Dermis blood vessel endothelial cell (primary cell): Measurements from ENCODE around the gene TSSK3. TPM values are rescaled to one million over a fixed set of nuclear protein-coding genes. Genes with fewer than 3 reads are reported as not detected.

Experiments used
- DNase-seq: peaks from one replicate; pipeline ENCODE4 v3.0.0; 2010
- total RNA-seq: library from RNA; depleted of rRNA; stranded (reverse); fragments of >200 nt; gene quantifications from 2 replicates; pipeline ENCODE4 v1.2.3, GENCODE V29; 2014

Gene TSSK3, protein sequence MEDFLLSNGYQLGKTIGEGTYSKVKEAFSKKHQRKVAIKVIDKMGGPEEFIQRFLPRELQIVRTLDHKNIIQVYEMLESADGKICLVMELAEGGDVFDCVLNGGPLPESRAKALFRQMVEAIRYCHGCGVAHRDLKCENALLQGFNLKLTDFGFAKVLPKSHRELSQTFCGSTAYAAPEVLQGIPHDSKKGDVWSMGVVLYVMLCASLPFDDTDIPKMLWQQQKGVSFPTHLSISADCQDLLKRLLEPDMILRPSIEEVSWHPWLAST
- 0.14 TPM in 1 of 2 replicates, not detected in the other for total RNA-seq

DNA sequence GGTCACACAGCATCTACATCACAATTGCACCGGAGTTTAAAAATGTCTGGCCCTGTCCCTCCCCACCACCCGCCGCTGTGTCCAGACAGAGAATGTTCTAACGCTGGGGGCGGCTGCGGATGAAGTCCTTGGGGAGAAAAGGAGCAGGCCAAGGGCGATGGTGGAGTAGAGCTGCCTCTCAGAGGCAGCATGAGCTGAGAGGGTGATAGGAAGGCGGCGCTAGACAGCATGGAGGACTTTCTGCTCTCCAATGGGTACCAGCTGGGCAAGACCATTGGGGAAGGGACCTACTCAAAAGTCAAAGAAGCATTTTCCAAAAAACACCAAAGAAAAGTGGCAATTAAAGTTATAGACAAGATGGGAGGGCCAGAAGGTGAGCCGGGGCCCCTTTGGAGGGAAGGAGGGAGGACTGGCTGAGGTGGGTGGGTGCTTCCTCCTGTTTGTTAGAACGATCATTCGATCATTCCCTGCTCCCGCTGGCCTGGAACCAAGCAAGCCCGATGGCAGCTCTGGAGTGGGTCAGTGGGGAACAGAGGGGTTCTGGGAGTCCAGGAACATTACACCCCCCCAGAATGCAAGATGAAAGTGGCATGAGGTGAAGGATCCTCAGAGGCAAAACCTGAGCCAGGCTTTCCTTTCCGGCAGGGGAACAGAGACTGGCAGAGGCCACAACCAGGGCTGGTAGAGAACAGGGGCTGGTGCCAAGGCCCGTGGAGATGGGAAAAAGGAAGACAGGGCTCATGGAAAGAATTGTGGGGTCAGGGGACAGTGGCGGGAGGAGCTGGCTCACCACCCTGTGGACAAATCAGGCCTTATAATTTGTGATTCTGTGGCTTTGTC, at the start of gene TSSK3, which contains the start of gene FAM229A:
TSS of gene TSSK3 (plus strand) at position 66 of the 840 bp plus-strand sequence. CDS start at position 229, 163 bp downstream.
TSS of gene FAM229A (minus strand) at position 12 of the 840 bp plus-strand sequence. CDS start 394 bp downstream, outside the sequence.
- DNase-seq = no peak

- no peak for DNase-seq
Measured at GRCh38 chr1:32316903-32317277, 45.4 kb upstream of the TSSK3 start.

DNA sequence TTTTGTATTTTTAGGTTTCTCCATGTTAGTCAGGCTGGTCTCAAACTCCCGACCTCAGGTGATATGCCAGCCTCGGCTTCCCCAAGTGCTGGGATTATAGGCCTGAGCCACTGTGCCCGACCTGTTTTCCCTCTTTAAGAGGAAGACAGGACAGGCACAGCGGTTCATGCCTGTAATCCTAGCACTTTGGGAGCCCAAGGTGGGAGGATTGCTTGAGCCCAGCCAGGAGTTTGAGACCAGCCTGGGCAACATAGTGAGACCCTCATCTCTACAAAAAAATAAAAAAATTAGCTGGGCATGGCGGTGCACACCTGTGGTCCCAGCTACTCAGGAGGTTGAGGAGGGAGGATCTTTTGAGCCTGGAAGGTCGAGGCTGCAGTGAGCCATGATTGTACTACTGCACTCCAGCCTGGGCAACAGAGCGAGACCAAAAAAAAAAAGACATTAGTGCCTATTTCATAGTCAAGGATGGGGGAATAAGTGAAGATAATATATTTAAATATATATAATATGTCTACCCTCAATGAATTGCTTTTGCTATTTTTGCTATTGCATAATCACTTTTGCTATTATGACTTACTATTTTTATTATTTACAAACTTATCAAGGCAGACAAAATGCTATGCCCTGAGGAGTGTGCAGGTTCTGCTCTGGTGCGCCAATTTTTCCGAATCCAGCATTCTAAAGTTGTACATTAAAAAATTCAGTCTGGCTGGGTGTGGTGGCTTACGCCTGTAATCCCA, 44.0 kb upstream of the TSSK3 start:
- no peak for DNase-seq

- DNase-seq = no peak
Measured at GRCh38 chr1:32321712-32322291, 40.5 kb upstream of the TSSK3 start.

GRCh38 chr1:32327204-32327603, 35.1 kb upstream of the TSSK3 start:
- no peak for DNase-seq

- DNase-seq = no peak
Measured at GRCh38 chr1:32329931-32330466, 32.3 kb upstream of the TSSK3 start.

GRCh38 chr1:32330558-32331151, 31.7 kb upstream of the TSSK3 start:
- DNase-seq = no peak

DNA sequence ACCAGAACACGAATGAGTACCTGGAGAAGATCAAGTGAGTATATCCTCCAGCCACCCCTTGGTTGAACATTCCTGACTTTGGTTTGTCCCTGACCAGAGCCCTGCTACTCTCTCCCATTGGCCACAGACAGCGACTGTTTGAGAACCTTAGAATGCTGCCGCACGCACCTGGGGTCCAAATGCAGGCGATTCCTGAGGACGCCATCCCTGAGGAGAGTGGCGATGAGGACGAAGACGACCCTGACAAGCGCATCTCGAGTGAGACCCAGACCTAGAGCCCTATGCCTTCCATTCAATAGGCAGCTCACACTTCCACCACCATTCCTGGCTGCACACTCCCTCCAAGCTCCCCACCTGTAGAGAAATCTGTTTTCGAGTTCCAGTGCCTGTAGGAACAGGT, 30.8 kb upstream of the TSSK3 start:
- no peak for DNase-seq

GRCh38 chr1:32332290-32333079, 29.9 kb upstream of the TSSK3 start:
- no peak for DNase-seq

- DNase-seq = no peak
Measured at GRCh38 chr1:32333251-32333963, 28.9 kb upstream of the TSSK3 start.

GRCh38 chr1:32334274-32334861, 28.0 kb upstream of the TSSK3 start:
- DNase-seq = peak; percentile 30

GRCh38 chr1:32334864-32335534, 27.3 kb upstream of the TSSK3 start:
- peak; percentile 70 for DNase-seq

- DNase-seq = no peak
Measured at GRCh38 chr1:32335535-32335789, 26.9 kb upstream of the TSSK3 start.

- DNase-seq = peak; percentile 80
Measured at GRCh38 chr1:32335790-32336590, 26.3 kb upstream of the TSSK3 start, which contains the start of gene MARCKSL1. Gene MARCKSL1 (minus strand): TSS chr1:32336233. CDS start chr1:32336033, 200 bp downstream.

- peak; percentile 29 for DNase-seq
Measured at GRCh38 chr1:32336591-32336932, 25.8 kb upstream of the TSSK3 start.

GRCh38 chr1:32336963-32337675, 25.2 kb upstream of the TSSK3 start:
- no peak for DNase-seq

- DNase-seq = peak; percentile 71
Measured at GRCh38 chr1:32337855-32338636, 24.3 kb upstream of the TSSK3 start.
